PFSK-1 (cell line): Measurements from ENCODE around the gene SLC9A9.

Source experiments
- FOXP2 ChIP-seq: optimal IDR thresholded peaks from 2 replicates; pipeline ENCODE3; 2011; ENCODE audit warnings: borderline replicate concordance, control low read depth, inconsistent platforms; ENCODE audit not compliant: insufficient read depth; ENCODE audit errors: extremely low read length, extremely low read depth
- POLR2AphosphoS5 ChIP-seq: IDR thresholded peaks from 2 replicates; pipeline ENCODE4 v1.6.1; 2012; ENCODE audit warnings: low read depth, mild to moderate bottlenecking, control low read depth, low read length, moderate library complexity
- SIN3A ChIP-seq: IDR thresholded peaks from 2 replicates; pipeline ENCODE4 v1.6.1; 2012; ENCODE audit warnings: mild to moderate bottlenecking, low read length, moderate library complexity, borderline replicate concordance; ENCODE audit not compliant: insufficient read depth
- TAF1 ChIP-seq: IDR thresholded peaks from 2 replicates; pipeline ENCODE4 v1.6.1; 2012; ENCODE audit warnings: low read length, control low read depth, borderline replicate concordance; ENCODE audit not compliant: insufficient read depth
- TF ChIP-seq, protein P1 (sequence below), 2 experiments: IDR thresholded peaks; 2 replicates each; pipeline versions ENCODE4 v1.6.1 to v1.8.0; 2011 to 2012; ENCODE audit warnings: low read depth in 2 of 2, low read length in 2 of 2, control low read depth in 1 of 2, inconsistent platforms in 1 of 2, mild to moderate bottlenecking in 1 of 2, moderate library complexity in 1 of 2; ENCODE audit not compliant: insufficient read depth in 1 of 2

The SLC9A9 gene

DNA sequence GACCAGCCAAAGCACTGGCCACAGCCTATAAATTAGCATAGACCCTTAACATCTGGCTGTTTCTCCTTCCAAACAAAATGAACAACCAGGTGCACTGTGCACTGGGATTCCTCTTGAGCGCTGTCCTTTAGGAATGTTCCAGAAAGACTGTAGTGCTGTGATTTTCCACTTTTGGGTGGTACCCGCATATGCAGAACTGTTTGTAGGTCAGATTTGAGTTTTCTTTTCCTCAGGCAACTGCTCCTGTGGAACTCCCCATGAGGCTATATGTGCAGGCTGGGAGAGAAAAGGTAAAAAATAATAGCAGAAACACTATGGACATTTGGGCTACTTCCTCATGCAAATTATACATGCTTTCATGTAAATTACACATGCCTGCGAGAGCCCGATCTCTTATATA, 589.6 kb downstream of the SLC9A9 start:
- TF ChIP-seq POLR2AphosphoS5 (no peak), SIN3A (no peak), TAF1 (no peak), FOXP2 (no peak)
- TF ChIP-seq, protein P1, sequence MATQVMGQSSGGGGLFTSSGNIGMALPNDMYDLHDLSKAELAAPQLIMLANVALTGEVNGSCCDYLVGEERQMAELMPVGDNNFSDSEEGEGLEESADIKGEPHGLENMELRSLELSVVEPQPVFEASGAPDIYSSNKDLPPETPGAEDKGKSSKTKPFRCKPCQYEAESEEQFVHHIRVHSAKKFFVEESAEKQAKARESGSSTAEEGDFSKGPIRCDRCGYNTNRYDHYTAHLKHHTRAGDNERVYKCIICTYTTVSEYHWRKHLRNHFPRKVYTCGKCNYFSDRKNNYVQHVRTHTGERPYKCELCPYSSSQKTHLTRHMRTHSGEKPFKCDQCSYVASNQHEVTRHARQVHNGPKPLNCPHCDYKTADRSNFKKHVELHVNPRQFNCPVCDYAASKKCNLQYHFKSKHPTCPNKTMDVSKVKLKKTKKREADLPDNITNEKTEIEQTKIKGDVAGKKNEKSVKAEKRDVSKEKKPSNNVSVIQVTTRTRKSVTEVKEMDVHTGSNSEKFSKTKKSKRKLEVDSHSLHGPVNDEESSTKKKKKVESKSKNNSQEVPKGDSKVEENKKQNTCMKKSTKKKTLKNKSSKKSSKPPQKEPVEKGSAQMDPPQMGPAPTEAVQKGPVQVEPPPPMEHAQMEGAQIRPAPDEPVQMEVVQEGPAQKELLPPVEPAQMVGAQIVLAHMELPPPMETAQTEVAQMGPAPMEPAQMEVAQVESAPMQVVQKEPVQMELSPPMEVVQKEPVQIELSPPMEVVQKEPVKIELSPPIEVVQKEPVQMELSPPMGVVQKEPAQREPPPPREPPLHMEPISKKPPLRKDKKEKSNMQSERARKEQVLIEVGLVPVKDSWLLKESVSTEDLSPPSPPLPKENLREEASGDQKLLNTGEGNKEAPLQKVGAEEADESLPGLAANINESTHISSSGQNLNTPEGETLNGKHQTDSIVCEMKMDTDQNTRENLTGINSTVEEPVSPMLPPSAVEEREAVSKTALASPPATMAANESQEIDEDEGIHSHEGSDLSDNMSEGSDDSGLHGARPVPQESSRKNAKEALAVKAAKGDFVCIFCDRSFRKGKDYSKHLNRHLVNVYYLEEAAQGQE (IDR thresholded peaks at IDR 0.05; ENCODE audit: insufficient read depth in 1 of 2, low read depth in 2 of 2, low read length in 2 of 2): no peak

DNA sequence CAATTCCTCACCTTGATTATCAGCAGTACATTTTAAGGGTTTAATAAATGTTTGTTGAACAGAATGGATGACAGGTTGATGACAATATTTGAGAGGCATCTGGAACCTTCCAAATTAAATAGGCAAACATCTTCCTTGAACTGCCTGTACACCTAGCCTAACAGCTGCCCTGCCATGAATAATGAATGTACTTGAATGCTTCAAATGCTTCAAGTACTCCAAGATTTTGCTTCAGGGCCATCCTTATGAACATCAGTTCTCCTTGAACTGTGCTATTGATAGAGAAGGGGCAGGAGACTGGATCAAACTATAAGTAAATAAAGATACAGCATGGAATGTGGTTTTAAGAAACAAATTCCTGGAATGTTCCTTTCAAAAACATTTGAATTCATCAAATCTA, 591.9 kb downstream of the SLC9A9 start:
- TF ChIP-seq SIN3A (no peak), TAF1 (no peak), FOXP2 (no peak), POLR2AphosphoS5 (no peak)
- TF ChIP-seq, protein P1 (IDR thresholded peaks at IDR 0.05; ENCODE audit: insufficient read depth in 1 of 2, low read depth in 2 of 2, low read length in 2 of 2): no peak

DNA sequence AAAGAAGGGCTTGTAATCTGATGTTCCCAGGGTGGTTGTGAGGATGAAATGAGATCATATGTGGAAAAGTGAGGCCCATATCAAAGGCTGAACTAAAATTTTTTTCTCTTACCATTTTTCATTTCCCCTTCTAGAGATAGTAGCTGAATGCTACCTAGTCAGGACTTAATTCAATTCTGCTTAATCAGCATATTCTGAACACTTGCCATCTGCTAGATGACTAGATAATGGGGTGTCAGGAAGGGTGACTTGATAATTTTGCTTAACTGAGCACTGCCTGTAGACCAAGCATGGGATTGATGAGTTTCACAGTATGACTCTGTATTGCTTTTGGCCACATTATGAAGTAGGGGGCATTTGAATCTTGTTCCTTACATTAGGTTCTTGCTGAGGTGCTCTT, 592.5 kb downstream of the SLC9A9 start:
- no peak for TF ChIP-seq FOXP2
- no peak for TF ChIP-seq POLR2AphosphoS5
- no peak for TF ChIP-seq SIN3A
- no peak for TF ChIP-seq TAF1
- TF ChIP-seq, protein P1 (IDR thresholded peaks at IDR 0.05; ENCODE audit: insufficient read depth in 1 of 2, low read depth in 2 of 2, low read length in 2 of 2): no peak

GRCh38 chr3:143252931-143253330, 595.3 kb downstream of the SLC9A9 start:
- TF ChIP-seq POLR2AphosphoS5: no peak
- TF ChIP-seq FOXP2: no peak
- TF ChIP-seq SIN3A: no peak

- TF ChIP-seq TAF1 (no peak), SIN3A (no peak), FOXP2 (no peak), POLR2AphosphoS5 (no peak)
- TF ChIP-seq, protein P1 (IDR thresholded peaks at IDR 0.05; ENCODE audit: insufficient read depth in 1 of 2, low read depth in 2 of 2, low read length in 2 of 2): no peak
Measured at GRCh38 chr3:143249014-143249413, 599.3 kb downstream of the SLC9A9 start.
